HG02938 (cell line): Measurements from ENCODE around the gene AFDN.

ENCODE experiments used
- ATAC-seq: cut with Tn5 transposase; IDR thresholded peaks from one replicate; pipeline ENCODE4 v1.9.1; 2021; ENCODE audit warnings: mild to moderate bottlenecking, moderate library complexity; ENCODE audit not compliant: unreplicated experiment

Gene AFDN

GRCh38 chr6:167838207-167838748 lies 11.6 kb downstream of the AFDN start:
- ATAC-seq, result no peak

- no peak for ATAC-seq
These were observed 12.6 kb downstream of the AFDN start for GRCh38 chr6:167839343-167839742.

DNA sequence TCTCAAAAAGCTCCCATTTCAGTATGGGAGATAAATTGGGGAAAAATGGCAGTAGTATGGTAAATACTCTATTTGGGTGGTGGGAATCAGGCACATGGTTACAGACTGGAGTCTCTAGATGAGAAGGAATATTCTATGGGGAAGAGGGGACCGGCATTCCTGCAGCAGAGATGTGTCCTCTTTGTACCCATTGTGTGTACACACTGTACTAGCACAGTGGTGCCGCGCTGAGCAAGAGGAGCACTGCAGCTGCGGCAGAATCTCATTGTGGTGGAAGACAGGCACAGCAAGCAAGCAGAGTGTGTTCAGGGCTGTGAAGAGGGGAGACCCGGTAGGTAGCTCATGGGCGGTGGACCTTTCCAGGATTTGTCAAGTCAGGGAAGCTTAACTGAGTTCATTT lies 13.0 kb downstream of the AFDN start:
- no peak for ATAC-seq

DNA sequence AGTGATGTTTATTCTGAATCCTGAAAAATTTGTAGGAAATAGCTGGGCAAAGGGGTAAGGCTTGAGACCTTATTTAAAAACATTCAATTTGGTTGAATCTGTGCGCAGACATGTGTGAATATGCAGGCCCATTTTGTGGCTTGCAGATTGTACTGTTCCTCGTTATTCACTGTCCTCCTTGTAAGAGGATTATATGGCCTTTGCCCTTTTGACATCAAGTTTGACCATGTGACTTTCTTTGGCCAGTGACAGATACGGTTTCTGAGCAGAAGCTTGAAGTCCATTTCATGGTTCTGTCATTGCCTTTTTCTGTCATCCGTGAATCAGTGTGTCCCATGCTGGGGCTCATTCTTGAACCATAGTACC lies 13.4 kb downstream of the AFDN start:
- ATAC-seq, result no peak

GRCh38 chr6:167840526-167841179 lies 13.9 kb downstream of the AFDN start:
- no peak for ATAC-seq

- ATAC-seq, result no peak
These were observed 15.3 kb downstream of the AFDN start for GRCh38 chr6:167841981-167842380.

DNA sequence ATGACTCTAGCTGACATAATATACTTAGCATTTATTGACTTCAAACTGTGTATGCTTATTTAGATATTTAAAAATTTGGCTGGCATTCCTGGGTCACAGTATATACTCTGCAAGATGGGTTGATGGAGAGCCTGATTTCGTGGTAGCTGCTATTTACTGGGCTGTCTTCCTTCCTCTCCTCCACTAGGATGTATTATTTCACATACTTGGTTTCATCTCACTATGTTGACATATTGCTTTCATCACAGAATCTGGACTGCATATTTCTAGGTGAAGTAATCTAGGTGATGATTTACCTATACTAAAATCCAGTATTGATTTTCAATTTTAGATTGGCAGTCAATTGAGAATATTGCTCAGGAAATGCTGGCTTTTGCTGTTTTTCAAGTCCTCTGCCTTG lies 15.7 kb downstream of the AFDN start:
- no peak for ATAC-seq

GRCh38 chr6:167843023-167843422 lies 16.3 kb downstream of the AFDN start:
- no peak for ATAC-seq

DNA sequence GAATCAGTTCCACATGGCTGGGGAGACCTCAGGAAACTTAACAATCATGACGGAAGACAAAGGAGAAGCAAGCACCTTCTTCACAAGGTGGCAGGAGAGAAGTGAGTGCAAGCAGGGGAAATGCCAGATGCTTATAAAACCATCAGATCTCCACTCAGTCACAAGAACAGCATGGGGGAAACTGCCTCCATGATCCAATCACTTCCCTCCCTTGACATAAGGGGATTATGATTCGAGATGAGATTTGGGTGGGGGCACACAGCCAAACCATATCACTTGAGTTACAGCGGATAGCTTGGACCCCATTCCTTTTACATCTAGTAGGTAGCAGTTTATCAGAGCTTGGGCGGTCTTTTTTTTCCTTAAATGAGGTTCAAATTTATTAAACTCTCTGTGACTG lies 19.1 kb downstream of the AFDN start:
- ATAC-seq, result no peak

- no peak for ATAC-seq
These were observed 20.4 kb downstream of the AFDN start for GRCh38 chr6:167846997-167847606.

- no peak for ATAC-seq
These were observed 21.2 kb downstream of the AFDN start for GRCh38 chr6:167847936-167848335.

DNA sequence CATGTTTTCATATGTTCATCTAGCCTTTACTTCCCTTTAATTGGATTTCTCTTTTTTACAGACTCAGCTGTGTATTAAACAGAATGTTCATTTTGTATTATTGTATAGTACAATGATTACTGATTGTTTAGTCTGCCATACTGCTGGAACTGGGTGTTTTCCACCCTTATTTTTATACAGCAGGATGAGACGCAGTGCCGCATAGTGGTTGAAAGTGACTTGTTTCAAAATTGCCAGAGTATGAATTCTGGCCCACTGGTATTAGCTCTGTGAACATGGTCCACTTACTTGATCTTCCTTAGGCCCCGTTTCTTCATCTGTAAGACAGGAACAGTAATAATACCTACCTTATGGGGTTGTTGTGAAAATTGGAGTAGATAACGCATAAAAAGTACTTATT lies 22.1 kb downstream of the AFDN start:
- ATAC-seq, result no peak

DNA sequence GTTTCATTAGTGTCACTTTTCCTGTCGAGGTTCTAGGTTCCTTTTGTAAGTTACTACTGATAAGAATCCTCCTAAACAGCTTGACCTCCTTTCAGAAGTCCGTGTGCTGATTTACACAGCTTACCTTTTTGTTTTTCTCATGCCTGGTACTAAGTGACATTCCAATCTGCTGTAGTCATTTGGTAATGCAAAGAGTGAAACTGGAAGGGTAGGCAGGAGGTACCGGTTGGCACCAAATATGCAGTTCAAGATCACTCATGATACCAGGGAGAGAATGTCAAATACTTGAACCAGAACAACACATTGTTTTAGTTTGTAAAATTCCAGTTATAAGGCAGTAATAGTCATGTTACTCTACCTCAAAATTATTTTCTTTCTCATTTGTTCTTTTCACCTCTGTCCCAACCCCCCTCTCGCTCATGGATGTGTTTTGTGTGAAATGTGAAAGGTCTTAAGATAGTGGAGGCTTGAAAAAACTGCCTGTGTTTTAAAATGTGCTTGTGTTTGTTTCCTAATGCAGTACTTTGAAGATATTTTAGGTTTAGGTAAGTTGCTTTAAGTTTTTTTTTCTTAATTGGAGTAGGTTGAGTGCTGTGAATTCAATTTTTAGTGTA lies 23.2 kb downstream of the AFDN start:
- no peak for ATAC-seq

- ATAC-seq, result no peak
These were observed 24.1 kb downstream of the AFDN start for GRCh38 chr6:167850782-167851181.

DNA sequence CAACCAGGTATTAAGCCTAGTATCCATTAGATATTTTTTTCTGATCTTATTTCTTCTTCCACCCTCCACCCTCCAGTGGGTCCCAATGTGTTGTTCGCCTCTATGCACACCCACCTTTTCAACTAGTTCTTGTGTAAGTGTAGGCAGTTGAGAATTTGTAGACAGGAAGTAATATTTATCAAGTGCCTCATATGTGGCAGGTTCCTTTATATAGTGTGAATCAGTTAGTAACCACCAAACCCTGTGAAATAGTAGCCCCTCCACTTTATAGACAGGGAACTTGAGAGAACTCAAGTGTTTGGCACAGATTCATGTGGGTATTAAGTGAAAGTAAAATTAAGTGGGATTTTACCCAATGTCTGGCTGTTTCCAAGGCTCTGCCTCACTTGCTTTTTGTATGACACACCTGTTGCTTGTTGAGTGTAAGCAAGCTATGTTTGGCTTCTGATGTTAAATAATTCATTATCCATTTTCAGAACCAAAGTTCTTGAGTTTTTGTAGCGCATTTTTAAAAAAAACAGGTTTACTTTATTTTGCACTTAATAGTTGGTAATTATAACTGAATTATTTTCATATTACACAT lies 24.8 kb downstream of the AFDN start:
- ATAC-seq, result no peak

- no peak for ATAC-seq
These were observed 29.2 kb downstream of the AFDN start for GRCh38 chr6:167855825-167856425.

- ATAC-seq, result no peak
These were observed 29.8 kb downstream of the AFDN start for GRCh38 chr6:167856474-167856873.

GRCh38 chr6:167856999-167857660 lies 30.4 kb downstream of the AFDN start:
- no peak for ATAC-seq

- ATAC-seq, result no peak
These were observed 31.4 kb downstream of the AFDN start for GRCh38 chr6:167858086-167858591.

GRCh38 chr6:167858842-167859664 lies 32.3 kb downstream of the AFDN start:
- no peak for ATAC-seq
